Heart right ventricle (tissue), 16 donors: ENCODE results near the gene POLA2. TPM values are rescaled to one million over a fixed set of nuclear protein-coding genes. Genes with fewer than 3 reads are reported as not detected.

Experiments used
- ATAC-seq, 8 donors: fragments of 200-7000 bp; cut with Tn5 transposase; one replicate each; pipeline ENCODE4 v1.9.1; 2020; ENCODE audit warnings: mild to moderate bottlenecking in 8 of 8, moderate library complexity in 8 of 8, moderate number of reproducible peaks in 1 of 8
- DNase-seq, 2 donors: peaks; one replicate each; pipeline ENCODE4 v3.0.0-alpha.2; 2020
- H3K27ac ChIP-seq, 10 donors: fragments of 200-600 bp; sonication (generic) in 2 of 10; one replicate each; pipeline versions ENCODE4 v1.5.0 to v1.8.0; 2020 to 2022; ENCODE audit warnings: mild to moderate bottlenecking in 3 of 10
- H3K27me3 ChIP-seq, 7 donors: fragments of 200-600 bp; one replicate each; pipeline ENCODE4 v1.8.0; 2021 to 2022; ENCODE audit warnings: mild to moderate bottlenecking in 2 of 7
- H3K36me3 ChIP-seq, 9 donors: fragments of 200-600 bp; sonication (generic) in 1 of 9; one replicate each; pipeline versions ENCODE4 v1.5.0 to v1.8.0; 2020 to 2022; ENCODE audit warnings: mild to moderate bottlenecking in 2 of 9
- H3K4me1 ChIP-seq, 9 donors: fragments of 200-600 bp; sonication (generic) in 1 of 9; one replicate each; pipeline versions ENCODE4 v1.5.0 to v1.8.0; 2020 to 2022; ENCODE audit warnings: mild to moderate bottlenecking in 4 of 9
- H3K4me3 ChIP-seq, 10 donors: fragments of 200-600 bp; sonication (generic) in 2 of 10; one replicate each; pipeline versions ENCODE4 v1.5.0 to v1.8.0; 2020 to 2022; ENCODE audit warnings: mild to moderate bottlenecking in 7 of 10, moderate library complexity in 2 of 10
- H3K9me3 ChIP-seq, 11 donors: fragments of 200-600 bp in 10 of 11; sonication (generic) in 2 of 11; one replicate each; pipeline versions ENCODE4 v1.5.0 to v1.8.0; 2013 to 2022; ENCODE audit warnings: mild to moderate bottlenecking in 2 of 11, control low read depth in 1 of 11, moderate library complexity in 1 of 11
- WGBS, 2 donors: extraction: QIAGEN DNeasy Blood & Tissue Kit; methylation state at CpG; one replicate each; pipeline ENCODE4 v1.1.7; 2013; ENCODE audit warnings: inconsistent platforms in 1 of 2; 5-methylcytosine and 5-hydroxymethylcytosine counted together
- intact Hi-C, 10 donors: fragments of 100-400 bp; cut with DNase I; formaldehyde crosslinking; loops; one replicate each; pipeline versions ENCODE4 v1.11.1 to v1.14.2; 2022
- polyA plus RNA-seq, 2 donors: library from polyadenylated mRNA; stranded (reverse); fragments of 200-250 nt; gene quantifications; one replicate each; pipeline ENCODE4 v1.2.3, GENCODE V29; 2013
- total RNA-seq, 10 donors: library from RNA; stranded (reverse); fragmentation: NEBNext Ultra II Directional in 3 of 10; extraction: Animal tissue kit (Norgen Biotek cat#: 25700) in 3 of 10; gene quantifications; one replicate each; pipeline versions ENCODE4 v1.2.1 to v1.2.4, GENCODE V29; 2021 to 2023
- TF ChIP-seq, protein P1 (sequence below), 9 donors: fragments of 200-600 bp; sonication (generic) in 2 of 9; IDR thresholded peaks; one replicate each; pipeline versions ENCODE4 v1.5.0 to v1.8.0; 2021 to 2022; ENCODE audit warnings: antibody characterized with exemption in 9 of 9, mild to moderate bottlenecking in 5 of 9, moderate library complexity in 1 of 9
- donor health status: Arrhythmogenic right ventricular cardiomyopathy.
- donor health status: ischemic (EF 13 %, LVEDD 7.1; RV severe dilation, severe dysfunction).
- donor health status: healthy with polysubstance abuse.
- donor health status: DM: no; HTN: yes; CAD: no.
- donor health status: DM: no; HTN: no; CAD: no.
- donor health status: ischemic (EF 25% LVEDD 6.9; RV normal size, moderate dysfunction).
- donor health status: ischemic (EF 25% LVEDD 5.7; RV mildly dilated, moderate dysfunction).
- donor health status: healthy.
- donor health status: DM: yes; HTN: yes; CAD: no.
- donor health status: Ischemic cardiomyopathy.
- donor health status: ischemic (EF 35%, LVEDD 5.7; RV mildly dilated, moderate dysfunction).
- donor health status: nonischemic (EF 11% LVEDD 7.7; RV severe dilation, severe dysfunction).
- donor health status: DM: yes; HTN: yes; CAD: no.
- donor health status: PGD.
- donor health status: ischemic (EF 29% LVEDD 5.4; RV normal size, mild dysfunction).
- donor health status: nonischemic (EF 23%, LVEDD 6.1; RV moderate dilation, normal function).

The POLA2 gene
- total and polyA plus RNA-seq, 12 donors: 2.3 to 9.4 (median 4.0) TPM

DNA sequence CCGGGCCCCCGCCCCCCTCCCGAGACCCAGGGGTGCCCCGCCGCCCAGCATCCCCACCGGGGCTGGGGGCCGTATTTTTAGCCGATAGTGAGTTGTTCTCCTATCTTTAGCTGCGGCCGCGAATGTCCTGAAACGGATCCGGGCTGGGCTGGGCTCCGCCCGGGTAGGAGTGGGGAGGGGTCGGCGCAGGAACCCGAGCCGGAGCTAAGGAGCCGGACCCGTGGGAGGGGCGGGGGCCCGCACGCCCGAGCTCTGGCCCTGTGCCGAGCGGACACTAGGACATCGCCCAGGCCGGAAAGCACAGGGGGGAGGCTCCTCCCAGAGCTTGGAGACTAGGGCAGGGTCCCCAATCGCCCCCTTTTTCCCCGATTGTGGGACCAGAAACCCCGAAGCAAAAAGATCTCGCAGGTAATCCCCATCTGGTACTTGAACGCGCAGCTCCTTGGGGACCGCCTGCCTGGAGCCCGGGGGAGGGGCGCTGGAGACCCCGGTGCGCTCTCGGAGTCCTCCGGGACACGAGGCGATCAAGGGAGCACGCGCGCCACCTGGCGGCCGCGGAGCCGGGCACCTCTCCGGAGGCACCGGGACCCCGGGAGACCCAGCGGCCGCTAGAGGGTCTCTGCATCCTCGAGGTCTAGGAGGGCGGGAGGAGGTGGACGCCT lies 53.6 kb downstream of the POLA2 start:
- H3K4me1 ChIP-seq: peaks cover 4 to 81% (median 55%) of the 10 kb centered on the region in 9 donors
- peak; percentile 46 to 81 (median 68) for ATAC-seq
- no peaks in the 10 kb centered on the region for H3K9me3 ChIP-seq

DNA sequence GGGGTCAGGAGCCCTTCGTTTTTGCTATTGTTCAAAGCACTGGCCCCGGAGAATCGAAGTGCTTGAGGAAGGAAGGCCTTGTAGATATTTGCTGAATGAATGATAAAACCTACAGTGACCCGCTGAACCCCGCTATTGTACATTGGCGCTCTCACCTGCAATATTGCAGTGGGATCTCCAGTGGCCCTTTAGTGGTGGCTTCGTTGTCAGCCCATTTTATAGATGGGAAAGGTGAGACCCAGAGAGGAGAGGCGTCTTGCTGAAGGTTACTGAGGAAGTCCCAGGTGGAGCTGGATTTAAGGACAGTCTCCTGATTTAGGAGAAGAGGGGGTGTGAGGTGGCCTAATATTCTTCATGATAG lies 54.1 kb downstream of the POLA2 start:
- Histone ChIP-seq H3K4me1 (peaks cover 0 to 81% (median 50%) of the 10 kb centered on the region in 9 donors), H3K9me3 (no peaks in the 10 kb centered on the region), H3K27ac (peak overlapping the region; percentile 87 to 99 (median 96)), H3K27me3 (peaks cover 0 to 10% (median 0%) of the 10 kb centered on the region in 7 donors), H3K36me3 (peaks cover 0 to 17% (median 4%) of the 10 kb centered on the region in 9 donors), H3K4me3 (peak overlapping the region; percentile 83 to 100 (median 95))
- 18 to 23% methylated on average over 8 of the region's 8 CpGs for WGBS, 2 donors
- intact Hi-C loops: loop anchor here (1.0 to 5.0 kb wide), 6 partner anchors 15 to 89 kb away; no protein-coding TSS in a partner anchor
- DNase-seq: no peak
- TF ChIP-seq, protein P1, sequence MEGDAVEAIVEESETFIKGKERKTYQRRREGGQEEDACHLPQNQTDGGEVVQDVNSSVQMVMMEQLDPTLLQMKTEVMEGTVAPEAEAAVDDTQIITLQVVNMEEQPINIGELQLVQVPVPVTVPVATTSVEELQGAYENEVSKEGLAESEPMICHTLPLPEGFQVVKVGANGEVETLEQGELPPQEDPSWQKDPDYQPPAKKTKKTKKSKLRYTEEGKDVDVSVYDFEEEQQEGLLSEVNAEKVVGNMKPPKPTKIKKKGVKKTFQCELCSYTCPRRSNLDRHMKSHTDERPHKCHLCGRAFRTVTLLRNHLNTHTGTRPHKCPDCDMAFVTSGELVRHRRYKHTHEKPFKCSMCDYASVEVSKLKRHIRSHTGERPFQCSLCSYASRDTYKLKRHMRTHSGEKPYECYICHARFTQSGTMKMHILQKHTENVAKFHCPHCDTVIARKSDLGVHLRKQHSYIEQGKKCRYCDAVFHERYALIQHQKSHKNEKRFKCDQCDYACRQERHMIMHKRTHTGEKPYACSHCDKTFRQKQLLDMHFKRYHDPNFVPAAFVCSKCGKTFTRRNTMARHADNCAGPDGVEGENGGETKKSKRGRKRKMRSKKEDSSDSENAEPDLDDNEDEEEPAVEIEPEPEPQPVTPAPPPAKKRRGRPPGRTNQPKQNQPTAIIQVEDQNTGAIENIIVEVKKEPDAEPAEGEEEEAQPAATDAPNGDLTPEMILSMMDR (IDR thresholded peaks at IDR 0.05): peak in 4 of 9 donors; percentile 1 to 36 (median 18)
- no peak for ATAC-seq

More for the DNA sequence above, 53.6 kb downstream of the POLA2 start:
- intact Hi-C loops: loop anchor here in 8 of 10 donors (1.0 to 5.0 kb wide), 5 partner anchors 15 to 88 kb away; no protein-coding TSS in a partner anchor
- TF ChIP-seq, protein P1 (IDR thresholded peaks at IDR 0.05): peak; percentile 85 to 99 (median 98)
- peaks cover 0 to 10% (median 0%) of the 10 kb centered on the region in 7 donors for H3K27me3 ChIP-seq
- WGBS, 2 donors: 1% methylated on average over 59 of the region's 59 CpGs
- peaks cover 0 to 12% (median 0%) of the 10 kb centered on the region in 9 donors for H3K36me3 ChIP-seq
- H3K4me3 ChIP-seq: peak overlapping the region; percentile 83 to 100 (median 95)
- peak overlapping the region; percentile 87 to 99 (median 96) for H3K27ac ChIP-seq
- DNase-seq: peak; percentile 80 to 89

DNA sequence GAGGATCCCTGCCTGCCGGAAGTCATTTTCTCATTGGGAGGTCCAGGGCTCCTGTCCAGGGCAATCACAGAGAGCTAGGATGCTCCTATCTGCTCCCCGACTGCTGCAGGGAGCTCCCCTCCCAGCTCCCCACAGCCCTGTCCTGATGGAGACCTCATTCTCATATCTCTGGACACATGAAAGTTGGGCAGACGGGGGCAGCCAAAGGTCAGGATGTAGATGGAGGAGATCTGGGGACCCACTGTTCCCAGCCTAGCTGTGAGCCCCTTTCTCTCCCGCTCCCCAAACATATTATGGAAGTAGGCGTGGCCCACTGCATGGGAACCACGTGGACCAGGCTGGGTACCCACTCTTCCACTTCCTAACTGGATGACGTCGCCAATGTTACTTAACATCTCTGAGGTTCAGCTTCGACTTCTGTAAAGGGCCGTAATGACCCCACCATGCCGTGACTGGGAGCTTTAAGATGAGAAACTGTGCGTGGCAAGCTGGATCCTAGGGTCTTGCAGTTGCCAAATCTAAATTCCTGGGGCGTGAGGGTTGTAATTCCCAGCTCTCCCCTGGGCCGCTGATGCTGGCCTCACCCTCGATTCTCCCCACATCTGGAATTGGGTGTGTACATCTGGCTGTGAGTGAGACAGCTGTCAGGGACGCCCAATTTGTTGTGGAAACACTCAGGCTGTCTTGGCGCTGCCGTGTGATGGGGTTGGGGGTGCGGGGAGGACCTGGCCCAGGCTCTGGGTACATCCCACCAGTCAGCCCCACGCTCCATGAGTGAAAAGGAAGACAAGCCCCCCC lies 54.7 kb downstream of the POLA2 start:
- intact Hi-C loops: loop anchor here in 4 of 10 donors (1.0 to 5.0 kb wide), 4 partner anchors 11 to 89 kb away; no protein-coding TSS in a partner anchor
- peak; percentile 2 to 43 (median 25) for ATAC-seq
- DNase-seq: peak; percentile 47 to 50
- Histone ChIP-seq H3K27me3 (peaks cover 0 to 10% (median 0%) of the 10 kb centered on the region in 7 donors), H3K4me1 (peaks cover 0 to 81% (median 51%) of the 10 kb centered on the region in 9 donors), H3K27ac (peak overlapping the region; percentile 87 to 99 (median 96)), H3K36me3 (peaks cover 0 to 22% (median 10%) of the 10 kb centered on the region in 9 donors), H3K9me3 (no peaks in the 10 kb centered on the region), H3K4me3 (peak overlapping the region; percentile 83 to 100 (median 95))
- 40 to 46% methylated on average over 20 of the region's 20 CpGs for WGBS, 2 donors
- TF ChIP-seq, protein P1 (IDR thresholded peaks at IDR 0.05): no peak
